ENCODE results near the gene SLC5A4.

The SLC5A4 gene

DNA sequence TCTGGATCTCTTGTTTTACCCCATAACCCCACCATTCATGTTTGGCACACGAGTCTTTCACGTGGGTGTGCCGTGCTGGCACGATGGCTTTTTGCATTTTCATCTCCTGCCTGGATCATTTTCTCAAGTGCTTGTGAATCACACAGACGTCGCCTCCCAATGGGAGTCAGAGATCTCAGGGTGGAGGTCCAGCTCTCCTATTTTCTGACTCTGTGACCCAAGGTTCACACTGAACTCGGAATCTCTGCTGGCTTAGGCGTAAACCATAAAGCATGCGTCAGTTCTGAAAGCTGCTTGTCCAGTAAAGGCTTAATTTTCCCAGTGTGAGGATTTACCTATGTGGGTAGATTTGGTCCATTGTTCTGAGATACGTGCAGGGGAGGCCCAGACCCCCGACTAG lies 80.0 kb downstream of the SLC5A4 start:
- H3K4me3 ChIP-seq, result no peak overlapping the region
- H3K27ac ChIP-seq, result no peak overlapping the region
- H3K9me3 ChIP-seq, result no peaks in the 10 kb centered on the region
- TF ChIP-seq, protein P1, sequence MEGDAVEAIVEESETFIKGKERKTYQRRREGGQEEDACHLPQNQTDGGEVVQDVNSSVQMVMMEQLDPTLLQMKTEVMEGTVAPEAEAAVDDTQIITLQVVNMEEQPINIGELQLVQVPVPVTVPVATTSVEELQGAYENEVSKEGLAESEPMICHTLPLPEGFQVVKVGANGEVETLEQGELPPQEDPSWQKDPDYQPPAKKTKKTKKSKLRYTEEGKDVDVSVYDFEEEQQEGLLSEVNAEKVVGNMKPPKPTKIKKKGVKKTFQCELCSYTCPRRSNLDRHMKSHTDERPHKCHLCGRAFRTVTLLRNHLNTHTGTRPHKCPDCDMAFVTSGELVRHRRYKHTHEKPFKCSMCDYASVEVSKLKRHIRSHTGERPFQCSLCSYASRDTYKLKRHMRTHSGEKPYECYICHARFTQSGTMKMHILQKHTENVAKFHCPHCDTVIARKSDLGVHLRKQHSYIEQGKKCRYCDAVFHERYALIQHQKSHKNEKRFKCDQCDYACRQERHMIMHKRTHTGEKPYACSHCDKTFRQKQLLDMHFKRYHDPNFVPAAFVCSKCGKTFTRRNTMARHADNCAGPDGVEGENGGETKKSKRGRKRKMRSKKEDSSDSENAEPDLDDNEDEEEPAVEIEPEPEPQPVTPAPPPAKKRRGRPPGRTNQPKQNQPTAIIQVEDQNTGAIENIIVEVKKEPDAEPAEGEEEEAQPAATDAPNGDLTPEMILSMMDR (IDR thresholded peaks at IDR 0.05), result no peak
- peaks cover 0 to 7% (median 0%) of the 10 kb centered on the region in 4 donors for H3K4me1 ChIP-seq
- DNase-seq, result no peak
- intact Hi-C loops (cut with DNase I; ENCODE audit: low total_unique reads), result no loop called here
- H3K27me3 ChIP-seq, result peaks cover 0 to 37% of the 10 kb centered on the region in 2 donors
- H3K36me3 ChIP-seq, result no peaks in the 10 kb centered on the region

Data from tibial artery (tissue), 4 donors.